ENCODE data around the gene ELP5. TPM values are rescaled to one million over a fixed set of nuclear protein-coding genes. Genes with fewer than 3 reads are reported as not detected.

The ELP5 gene
- polyA plus RNA-seq, 1 of the 3 experiments (the other 2 are of a cell fraction), result 45.4 TPM

DNA sequence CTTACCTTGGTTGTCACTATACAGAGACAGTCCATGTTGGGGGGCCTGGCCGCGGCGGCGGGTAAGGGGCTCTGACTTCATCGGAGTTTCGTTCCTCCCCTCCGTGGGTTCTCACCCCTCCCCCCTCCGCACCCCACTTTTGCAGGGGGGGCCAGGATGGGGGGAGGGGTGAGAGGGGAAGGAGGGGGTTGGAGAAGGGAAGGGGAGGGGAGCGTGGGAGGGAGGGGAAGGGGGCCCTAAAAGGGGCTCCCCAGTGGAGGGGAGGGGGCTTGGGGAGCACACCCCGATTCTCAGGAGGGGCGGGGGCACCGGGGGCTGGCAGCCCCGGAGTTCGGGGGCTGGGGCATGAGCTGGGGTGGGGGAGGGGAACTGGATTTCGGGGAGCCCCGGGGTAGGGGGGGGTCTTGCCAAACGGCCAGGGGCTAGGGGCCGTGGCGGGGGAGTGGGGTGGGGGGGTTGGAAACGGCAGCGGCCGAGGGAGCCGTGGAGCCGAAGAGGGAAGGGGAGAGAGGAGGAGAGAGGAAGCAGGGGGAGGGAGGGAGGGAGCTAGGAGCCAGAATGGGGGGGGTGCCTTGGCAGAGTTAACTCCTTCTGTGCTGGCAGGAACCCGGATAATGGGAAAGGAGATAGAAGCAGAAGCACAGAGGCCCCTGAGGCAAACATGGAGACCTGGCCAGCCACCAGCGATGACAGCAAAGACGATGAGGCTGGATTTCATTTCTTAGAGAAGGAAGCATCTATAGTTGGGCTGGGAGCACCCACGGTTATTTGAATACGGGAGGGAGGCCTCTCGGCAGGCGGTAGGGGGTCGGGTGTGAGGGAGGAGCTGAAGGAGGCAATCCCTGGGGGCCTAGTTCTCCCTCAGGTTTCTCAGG, 34.7 kb upstream of the ELP5 start:
- Histone ChIP-seq H3F3A (replicated peaks; ENCODE audit: insufficient read depth) (peaks cover 55% of the 10 kb centered on the region), H3K27ac (ENCODE audit: low read depth in 2 of 2, low read length in 1 of 2) (peak overlapping the region; percentile 60 to 96; a peak in 3 of 4 replicates), H3K9ac (peak overlapping the region; percentile 88), H4K20me1 (ENCODE audit: insufficient read depth) (peaks cover 14% of the 10 kb centered on the region), H3K9me2 (no peaks in the 10 kb centered on the region), H3K36me3 (replicated peaks in 1 of 2; ENCODE audit: control insufficient read depth in 1 of 2, insufficient read depth in 2 of 2, low read length in 1 of 2) (peaks cover 4 to 15% of the 10 kb centered on the region in 2 experiments), H3K79me2 (ENCODE audit: insufficient read depth) (peaks cover 57% of the 10 kb centered on the region), H2AFZ (ENCODE audit: low read depth) (peak overlapping the region; percentile 80; the same call in 1 of the 2 replicates), H3K4me3 (ENCODE audit: low read depth in 2 of 2, low read length in 1 of 2) (peak overlapping the region; percentile 61 to 74), H3K4me2 (peak overlapping the region; percentile 97), H3K27me3 (ENCODE audit: insufficient read depth) (no peaks in the 10 kb centered on the region), H3K4me1 (ENCODE audit: control insufficient read depth in 1 of 2, insufficient read depth in 2 of 2, low read depth in 1 of 2, low read length in 1 of 2) (peaks cover 23 to 64% of the 10 kb centered on the region in 2 experiments; a peak in 3 of 4 replicates), H3K9me3 (no peaks in the 10 kb centered on the region)
- WGBS (ENCODE audit: low lambda C conversion rate), result 10% methylated on average over 31 of the region's 32 CpGs
- CTCF ChIA-PET, result interaction anchor here (1.2 kb wide), 1 partner anchor 195 kb away, joined by 3 read pairs; no protein-coding TSS in a partner anchor
- peak; percentile 82 for DNase-seq
- POLR2A ChIA-PET, result no interaction called here
- TF ChIP-seq, protein P1, sequence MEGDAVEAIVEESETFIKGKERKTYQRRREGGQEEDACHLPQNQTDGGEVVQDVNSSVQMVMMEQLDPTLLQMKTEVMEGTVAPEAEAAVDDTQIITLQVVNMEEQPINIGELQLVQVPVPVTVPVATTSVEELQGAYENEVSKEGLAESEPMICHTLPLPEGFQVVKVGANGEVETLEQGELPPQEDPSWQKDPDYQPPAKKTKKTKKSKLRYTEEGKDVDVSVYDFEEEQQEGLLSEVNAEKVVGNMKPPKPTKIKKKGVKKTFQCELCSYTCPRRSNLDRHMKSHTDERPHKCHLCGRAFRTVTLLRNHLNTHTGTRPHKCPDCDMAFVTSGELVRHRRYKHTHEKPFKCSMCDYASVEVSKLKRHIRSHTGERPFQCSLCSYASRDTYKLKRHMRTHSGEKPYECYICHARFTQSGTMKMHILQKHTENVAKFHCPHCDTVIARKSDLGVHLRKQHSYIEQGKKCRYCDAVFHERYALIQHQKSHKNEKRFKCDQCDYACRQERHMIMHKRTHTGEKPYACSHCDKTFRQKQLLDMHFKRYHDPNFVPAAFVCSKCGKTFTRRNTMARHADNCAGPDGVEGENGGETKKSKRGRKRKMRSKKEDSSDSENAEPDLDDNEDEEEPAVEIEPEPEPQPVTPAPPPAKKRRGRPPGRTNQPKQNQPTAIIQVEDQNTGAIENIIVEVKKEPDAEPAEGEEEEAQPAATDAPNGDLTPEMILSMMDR (IDR thresholded peaks at IDR 0.05), result no peak
- TF ChIP-seq FOSL2 (IDR thresholded peaks at IDR 0.05; ENCODE audit: borderline replicate concordance, low read depth) (no peak), RAD21 (IDR thresholded peaks at IDR 0.05; ENCODE audit: low read length) (0 out of 2 replicates have a peak, but pooled peaks have one; percentile 1), CHD2 (IDR thresholded peaks at IDR 0.05; ENCODE audit: low read length, partially characterized antibody) (peak; percentile 12)

DNA sequence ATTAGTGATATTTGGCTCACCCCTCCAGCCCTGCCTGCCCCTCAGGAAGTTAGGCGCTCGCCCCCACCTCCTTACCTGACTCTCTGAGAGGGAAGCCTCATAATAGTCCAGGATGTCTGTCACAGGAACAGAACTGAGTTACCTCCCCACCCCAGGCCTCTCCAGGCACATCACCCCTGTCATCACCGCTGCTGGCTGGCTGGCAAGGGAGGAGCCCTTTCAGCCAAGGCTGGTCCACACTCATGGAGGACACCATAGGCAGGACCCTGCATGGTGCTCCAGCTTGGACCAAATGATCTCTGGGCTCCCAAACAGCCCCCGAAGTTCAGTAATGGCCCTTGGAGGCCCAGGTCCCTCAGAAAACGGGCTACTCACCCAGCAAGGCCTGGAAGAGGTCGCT, 33.8 kb upstream of the ELP5 start:
- Histone ChIP-seq H3K9me3 (no peaks in the 10 kb centered on the region), H3K27ac (ENCODE audit: low read depth in 2 of 2, low read length in 1 of 2) (peak overlapping the region; percentile 55 to 64; a peak in 2 of 4 replicates), H3K9me2 (no peaks in the 10 kb centered on the region), H3K79me2 (ENCODE audit: insufficient read depth) (peaks cover 50% of the 10 kb centered on the region), H3K4me1 (ENCODE audit: control insufficient read depth in 1 of 2, insufficient read depth in 2 of 2, low read depth in 1 of 2, low read length in 1 of 2) (peaks cover 20 to 65% of the 10 kb centered on the region in 2 experiments; a peak in 3 of 4 replicates), H2AFZ (ENCODE audit: low read depth) (no peak overlapping the region), H3K27me3 (ENCODE audit: insufficient read depth) (no peaks in the 10 kb centered on the region), H3K4me3 (ENCODE audit: low read depth in 2 of 2, low read length in 1 of 2) (peak overlapping the region; percentile 57 to 61; a peak in 2 of 4 replicates), H3K9ac (peak overlapping the region; percentile 54; the same call in 1 of the 2 replicates), H3K4me2 (peak overlapping the region; percentile 71), H3K36me3 (replicated peaks in 1 of 2; ENCODE audit: control insufficient read depth in 1 of 2, insufficient read depth in 2 of 2, low read length in 1 of 2) (peaks cover 12 to 17% of the 10 kb centered on the region in 2 experiments), H4K20me1 (ENCODE audit: insufficient read depth) (peaks cover 11% of the 10 kb centered on the region), H3F3A (replicated peaks; ENCODE audit: insufficient read depth) (peaks cover 55% of the 10 kb centered on the region)
- 89% methylated on average over 5 of the region's 6 CpGs for WGBS (ENCODE audit: low lambda C conversion rate)
- no peak for DNase-seq
- CTCF ChIA-PET, result interaction anchor here (0.6 to 4.3 kb wide), 3 partner anchors 20 to 105 kb away, joined by 3 to 26 read pairs (median 3); partner anchors contain the start of gene PHF23
- no peak for TF ChIP-seq ELF1 (IDR thresholded peaks at IDR 0.05)
- TF ChIP-seq, protein P2, sequence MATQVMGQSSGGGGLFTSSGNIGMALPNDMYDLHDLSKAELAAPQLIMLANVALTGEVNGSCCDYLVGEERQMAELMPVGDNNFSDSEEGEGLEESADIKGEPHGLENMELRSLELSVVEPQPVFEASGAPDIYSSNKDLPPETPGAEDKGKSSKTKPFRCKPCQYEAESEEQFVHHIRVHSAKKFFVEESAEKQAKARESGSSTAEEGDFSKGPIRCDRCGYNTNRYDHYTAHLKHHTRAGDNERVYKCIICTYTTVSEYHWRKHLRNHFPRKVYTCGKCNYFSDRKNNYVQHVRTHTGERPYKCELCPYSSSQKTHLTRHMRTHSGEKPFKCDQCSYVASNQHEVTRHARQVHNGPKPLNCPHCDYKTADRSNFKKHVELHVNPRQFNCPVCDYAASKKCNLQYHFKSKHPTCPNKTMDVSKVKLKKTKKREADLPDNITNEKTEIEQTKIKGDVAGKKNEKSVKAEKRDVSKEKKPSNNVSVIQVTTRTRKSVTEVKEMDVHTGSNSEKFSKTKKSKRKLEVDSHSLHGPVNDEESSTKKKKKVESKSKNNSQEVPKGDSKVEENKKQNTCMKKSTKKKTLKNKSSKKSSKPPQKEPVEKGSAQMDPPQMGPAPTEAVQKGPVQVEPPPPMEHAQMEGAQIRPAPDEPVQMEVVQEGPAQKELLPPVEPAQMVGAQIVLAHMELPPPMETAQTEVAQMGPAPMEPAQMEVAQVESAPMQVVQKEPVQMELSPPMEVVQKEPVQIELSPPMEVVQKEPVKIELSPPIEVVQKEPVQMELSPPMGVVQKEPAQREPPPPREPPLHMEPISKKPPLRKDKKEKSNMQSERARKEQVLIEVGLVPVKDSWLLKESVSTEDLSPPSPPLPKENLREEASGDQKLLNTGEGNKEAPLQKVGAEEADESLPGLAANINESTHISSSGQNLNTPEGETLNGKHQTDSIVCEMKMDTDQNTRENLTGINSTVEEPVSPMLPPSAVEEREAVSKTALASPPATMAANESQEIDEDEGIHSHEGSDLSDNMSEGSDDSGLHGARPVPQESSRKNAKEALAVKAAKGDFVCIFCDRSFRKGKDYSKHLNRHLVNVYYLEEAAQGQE (IDR thresholded peaks at IDR 0.05; ENCODE audit: low read depth, low read length), result no peak
- POLR2A ChIA-PET, result no interaction called here

Data from SK-N-SH (cell line).